GM11168 (cell line): Measurements from ENCODE around the gene ETNK2.

Experiments
- in situ Hi-C: fragments of 300-500 bp; cut with MboI; formaldehyde crosslinking; loops from one replicate; pipeline ENCODE4 v1.12.0; 2022; ENCODE audit warnings: low sequenced_read_pairs; ENCODE audit not compliant: unreplicated experiment

Gene ETNK2

GRCh38 chr1:204130981-204131892 lies 20.6 kb downstream of the ETNK2 start:
- in situ Hi-C loops: loop anchor here (10.0 kb wide), 1 partner anchor 276 kb away; no protein-coding TSS in a partner anchor

GRCh38 chr1:204130178-204130577 lies 21.7 kb downstream of the ETNK2 start:
- in situ Hi-C loops: loop anchor here (10.0 kb wide), 1 partner anchor 275 kb away; no protein-coding TSS in a partner anchor

- in situ Hi-C loops: no loop called here
Measured at GRCh38 chr1:204128964-204129896, 22.6 kb downstream of the ETNK2 start.

GRCh38 chr1:204128464-204128963 lies 23.3 kb downstream of the ETNK2 start:
- in situ Hi-C loops: no loop called here

- in situ Hi-C loops: no loop called here
Measured at GRCh38 chr1:204127597-204128242, 24.1 kb downstream of the ETNK2 start.

- in situ Hi-C loops: no loop called here
Measured at GRCh38 chr1:204126956-204127355, 24.9 kb downstream of the ETNK2 start.

- in situ Hi-C loops: no loop called here
Measured at GRCh38 chr1:204126386-204126785, 25.5 kb downstream of the ETNK2 start.

GRCh38 chr1:204125759-204126351 lies 26.0 kb downstream of the ETNK2 start:
- in situ Hi-C loops: no loop called here

- in situ Hi-C loops: no loop called here
Measured at GRCh38 chr1:204124639-204125038, 27.2 kb downstream of the ETNK2 start.

- in situ Hi-C loops: no loop called here
Measured at GRCh38 chr1:204123376-204123775, 28.5 kb downstream of the ETNK2 start.

- in situ Hi-C loops: no loop called here
Measured at GRCh38 chr1:204121840-204122555, 29.8 kb downstream of the ETNK2 start.

GRCh38 chr1:204116539-204116938 lies 35.3 kb downstream of the ETNK2 start:
- in situ Hi-C loops: no loop called here

- in situ Hi-C loops: no loop called here
Measured at GRCh38 chr1:204115116-204115515, 36.7 kb downstream of the ETNK2 start.

GRCh38 chr1:204114606-204115005 lies 37.2 kb downstream of the ETNK2 start:
- in situ Hi-C loops: no loop called here

- in situ Hi-C loops: no loop called here
Measured at GRCh38 chr1:204113896-204114295, 37.9 kb downstream of the ETNK2 start.

GRCh38 chr1:204112876-204113730 lies 38.7 kb downstream of the ETNK2 start:
- in situ Hi-C loops: no loop called here

- in situ Hi-C loops: no loop called here
Measured at GRCh38 chr1:204110894-204111633, 40.8 kb downstream of the ETNK2 start.
